Esophagus muscularis mucosa (tissue), 3 donors: Measurements from ENCODE around the gene ASB18.

ENCODE experiments used
- CTCF ChIP-seq, 3 experiments: fragments of 200-600 bp in 2 of 3; fragments of 450-650 bp in 1 of 3; sonication (generic) in 2 of 3; IDR thresholded peaks; one replicate each; pipeline ENCODE4 v1.5.1; 2017 to 2019; ENCODE audit warnings: antibody characterized with exemption in 3 of 3, mild to moderate bottlenecking in 2 of 3, moderate library complexity in 1 of 3
- POLR2AphosphoS5 ChIP-seq, 2 donors: sonication (generic); formaldehyde crosslinking; IDR thresholded peaks; one replicate each; pipeline ENCODE4 v1.6.1; 2017; ENCODE audit warnings: antibody characterized with exemption in 2 of 2

- TF ChIP-seq CTCF (IDR thresholded peaks at IDR 0.05) (no peak), POLR2AphosphoS5 (IDR thresholded peaks at IDR 0.05) (no peak)
Observed at GRCh38 chr2:236156860-236157194, 107.4 kb downstream of the ASB18 start.
